Adipocyte (in vitro differentiated cells): Measurements from ENCODE around the gene TSPAN5.
A peak's percentile ranks its signal among the peaks of the same experiment; 100 is the strongest.

Source experiments
- DNase-seq: peaks from one replicate; pipeline ENCODE4 v3.0.0-alpha.2; 2015; ENCODE audit warnings: low read depth
- H3K27me3 ChIP-seq: replicated peaks from 2 replicates; pipeline ENCODE4 v1.7.0; 2013; ENCODE audit warnings: mild to moderate bottlenecking, low read length, moderate library complexity; ENCODE audit not compliant: control insufficient read depth, insufficient read depth
- H3K36me3 ChIP-seq: 2 replicates; pipeline ENCODE4 v1.7.0; 2013; ENCODE audit warnings: low read length, mild to moderate bottlenecking, moderate library complexity; ENCODE audit not compliant: control insufficient read depth, insufficient read depth, severe bottlenecking
- H3K4me1 ChIP-seq: 2 replicates; pipeline ENCODE4 v1.7.0; 2013; ENCODE audit warnings: mild to moderate bottlenecking, low read length, moderate library complexity; ENCODE audit not compliant: control insufficient read depth, insufficient read depth
- H3K4me3 ChIP-seq: 2 replicates; pipeline ENCODE4 v1.7.0; 2013; ENCODE audit warnings: mild to moderate bottlenecking, low read length, moderate library complexity
- H3K9ac ChIP-seq: 2 replicates; pipeline ENCODE4 v1.7.0; 2013; ENCODE audit warnings: mild to moderate bottlenecking, low read length, moderate library complexity
- H3K9me3 ChIP-seq: 2 replicates; pipeline ENCODE4 v1.7.0; 2013; ENCODE audit warnings: mild to moderate bottlenecking, low read length, moderate library complexity; ENCODE audit not compliant: control insufficient read depth

TSPAN5 gene

DNA sequence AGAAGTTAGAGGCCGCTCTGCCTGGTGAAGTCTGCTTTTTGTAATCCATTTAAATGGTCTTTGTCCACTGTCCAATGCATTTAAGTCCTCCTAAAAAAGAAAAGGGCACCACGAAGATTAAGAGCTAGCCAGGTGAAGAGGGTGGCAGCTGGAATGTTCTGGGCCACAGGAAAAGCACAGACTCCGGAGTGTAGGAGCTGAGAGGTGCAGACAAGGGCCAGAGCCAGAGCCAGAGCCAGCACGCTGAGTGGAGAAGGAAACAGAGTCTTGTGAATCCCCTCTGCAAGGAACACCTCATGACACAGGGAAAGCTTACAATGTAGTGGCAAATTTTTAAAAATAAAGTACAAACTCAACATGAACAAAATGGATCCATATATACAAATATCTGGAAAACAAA, 83.6 kb downstream of the TSPAN5 start:
- no peak for DNase-seq
- no peaks in the 10 kb centered on the region for H3K9me3 ChIP-seq
- H3K4me1 ChIP-seq: peaks cover 9% of the 10 kb centered on the region
- H3K9ac ChIP-seq: no peak overlapping the region
- no peak overlapping the region for H3K4me3 ChIP-seq
- H3K27me3 ChIP-seq: no peaks in the 10 kb centered on the region
- peaks cover 5% of the 10 kb centered on the region for H3K36me3 ChIP-seq

DNA sequence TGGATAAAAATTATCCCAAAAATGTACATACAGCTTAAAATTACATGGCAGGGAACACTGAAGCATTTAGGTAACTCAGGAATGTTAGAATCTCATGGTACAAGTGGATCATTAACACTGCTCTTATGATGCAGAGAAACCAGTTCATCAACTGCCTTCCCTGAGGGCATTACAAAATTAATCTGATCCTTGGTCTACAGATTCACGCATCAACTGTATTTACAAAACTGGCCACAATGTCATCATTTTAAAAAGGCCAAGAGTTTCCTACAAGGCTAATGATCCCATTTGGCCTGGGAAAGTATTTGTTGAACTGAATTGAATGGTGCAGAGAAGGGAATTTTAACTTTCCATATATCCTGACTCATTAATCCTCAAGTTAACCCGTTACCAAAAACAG, 84.6 kb downstream of the TSPAN5 start:
- Histone ChIP-seq H3K4me1 (peaks cover 15% of the 10 kb centered on the region), H3K9ac (no peak overlapping the region), H3K36me3 (peaks cover 5% of the 10 kb centered on the region), H3K27me3 (no peaks in the 10 kb centered on the region), H3K9me3 (no peaks in the 10 kb centered on the region), H3K4me3 (no peak overlapping the region)
- no peak for DNase-seq

DNA sequence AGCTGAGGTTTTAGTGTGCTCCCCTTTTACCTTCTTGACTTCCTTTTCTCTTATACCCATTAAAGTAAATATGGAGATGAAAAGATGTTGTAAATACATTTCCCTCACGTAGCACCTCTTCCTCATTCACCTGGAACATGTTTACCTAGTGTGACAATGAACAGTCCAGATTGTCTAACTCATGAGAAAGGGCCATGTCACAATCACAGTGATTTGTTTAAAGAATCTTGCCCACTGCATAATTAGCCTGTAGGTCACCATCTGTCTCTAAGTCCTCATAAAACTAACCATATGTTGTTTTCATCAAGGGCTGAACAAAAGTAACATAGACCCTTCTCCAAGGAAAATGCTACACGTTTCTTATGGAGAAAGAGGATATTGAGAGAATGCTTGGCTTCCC, 85.7 kb downstream of the TSPAN5 start:
- H3K4me3 ChIP-seq: no peak overlapping the region
- H3K4me1 ChIP-seq: peaks cover 15% of the 10 kb centered on the region
- DNase-seq: peak; percentile 52
- peaks cover 5% of the 10 kb centered on the region for H3K36me3 ChIP-seq
- H3K27me3 ChIP-seq: no peaks in the 10 kb centered on the region
- H3K9ac ChIP-seq: no peak overlapping the region
- no peaks in the 10 kb centered on the region for H3K9me3 ChIP-seq

DNA sequence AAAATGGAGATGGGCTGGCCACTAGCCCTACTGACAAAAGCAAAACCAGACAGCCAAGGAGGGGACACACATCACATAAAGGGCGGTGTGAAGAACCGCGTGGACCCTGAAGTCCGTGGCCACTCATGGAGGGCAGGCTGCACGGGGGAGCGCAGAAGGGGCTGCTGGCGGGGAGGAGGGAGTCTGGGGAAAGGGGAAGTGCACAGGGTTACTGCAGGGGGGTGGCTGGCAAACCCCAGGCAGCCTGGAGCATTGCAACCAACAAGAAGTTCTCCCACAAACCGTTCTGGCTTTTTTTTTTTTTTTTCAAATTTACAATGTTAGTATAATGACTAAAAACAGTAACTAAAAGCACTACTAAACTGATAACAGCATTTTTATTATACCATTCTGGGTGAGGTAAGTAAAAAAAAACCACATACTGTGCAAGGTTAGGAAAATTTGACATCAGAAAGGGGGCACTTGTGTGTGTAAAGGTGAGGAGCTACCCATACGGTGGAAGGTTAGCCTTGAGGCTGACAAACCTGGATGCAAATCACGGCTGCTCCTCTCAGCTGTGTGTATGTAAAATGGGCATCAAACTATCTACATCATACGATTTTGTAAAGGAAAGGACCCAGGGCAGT, 87.1 kb downstream of the TSPAN5 start:
- no peaks in the 10 kb centered on the region for H3K27me3 ChIP-seq
- H3K36me3 ChIP-seq: peaks cover 5% of the 10 kb centered on the region
- H3K4me1 ChIP-seq: peaks cover 14% of the 10 kb centered on the region
- H3K4me3 ChIP-seq: no peak overlapping the region
- no peaks in the 10 kb centered on the region for H3K9me3 ChIP-seq
- no peak for DNase-seq
- no peak overlapping the region for H3K9ac ChIP-seq

DNA sequence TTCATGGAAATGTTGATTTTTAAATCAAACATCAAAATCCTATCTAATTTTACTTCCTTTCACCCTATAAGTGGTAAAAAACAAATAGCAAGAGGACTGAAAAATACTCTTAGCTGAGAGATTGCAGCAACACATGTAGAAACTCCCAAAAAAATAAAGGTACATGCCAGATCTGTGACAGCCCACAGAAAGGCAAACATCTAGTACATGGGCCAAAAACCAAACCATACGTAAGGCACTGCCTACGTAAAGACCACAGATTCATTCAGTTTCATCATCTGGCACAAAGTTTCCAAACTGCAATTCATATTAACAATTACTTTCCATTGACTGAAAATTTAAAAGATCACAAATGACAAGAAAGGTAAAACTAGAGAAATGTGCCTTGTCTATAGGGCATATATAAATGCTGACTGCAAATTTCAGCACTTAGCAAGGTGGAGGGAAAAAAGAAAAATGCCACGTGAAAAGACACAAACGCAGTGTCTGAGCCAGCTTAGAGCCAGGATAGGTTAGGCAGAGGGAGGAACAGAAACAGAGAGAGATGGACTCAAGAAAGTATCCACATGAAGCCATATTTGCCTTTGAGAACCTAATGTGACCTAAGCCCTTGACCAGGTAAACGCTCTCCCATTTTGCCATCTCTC, 88.1 kb downstream of the TSPAN5 start:
- Histone ChIP-seq H3K4me3 (no peak overlapping the region), H3K4me1 (peaks cover 21% of the 10 kb centered on the region), H3K36me3 (peaks cover 5% of the 10 kb centered on the region), H3K9me3 (no peaks in the 10 kb centered on the region), H3K27me3 (no peaks in the 10 kb centered on the region), H3K9ac (no peak overlapping the region)
- DNase-seq: peak; percentile 45

DNA sequence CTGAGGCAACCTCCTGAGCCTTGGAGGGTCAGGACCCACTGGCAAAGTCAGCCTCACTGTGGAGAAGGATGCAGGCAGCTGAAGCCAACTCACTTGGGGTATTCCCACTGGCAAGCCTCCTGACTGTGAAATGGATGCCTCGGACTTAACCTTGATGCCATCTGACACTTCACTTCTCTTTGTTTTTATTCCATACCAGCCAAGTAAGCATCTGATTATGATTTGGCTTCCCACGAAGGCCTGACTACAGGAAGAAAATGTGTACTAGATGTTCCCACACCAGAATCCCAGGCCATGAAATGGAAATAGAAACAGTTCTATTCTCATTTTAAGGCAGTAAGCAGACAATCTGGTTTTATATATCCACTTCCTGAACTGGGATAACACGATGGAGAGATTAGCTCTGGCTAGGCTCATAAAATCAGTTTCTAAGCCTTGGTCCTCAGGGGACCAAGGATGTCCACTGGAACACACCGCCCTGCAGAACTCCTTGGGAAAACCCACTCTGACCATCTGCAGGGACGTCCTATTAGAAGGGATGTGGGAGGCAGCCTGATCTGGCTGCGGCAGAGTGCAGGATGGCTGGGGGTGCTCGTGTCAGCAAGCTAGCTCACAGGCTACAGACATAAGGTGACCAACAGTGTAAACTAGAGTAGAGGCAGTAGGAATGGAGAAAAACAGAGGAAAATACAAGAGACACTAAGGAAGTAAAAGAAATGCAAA, 89.3 kb downstream of the TSPAN5 start:
- Histone ChIP-seq H3K36me3 (no peaks in the 10 kb centered on the region), H3K27me3 (no peaks in the 10 kb centered on the region), H3K4me3 (no peak overlapping the region), H3K9me3 (no peaks in the 10 kb centered on the region), H3K9ac (no peak overlapping the region), H3K4me1 (peaks cover 21% of the 10 kb centered on the region)
- peak; percentile 77 for DNase-seq

DNA sequence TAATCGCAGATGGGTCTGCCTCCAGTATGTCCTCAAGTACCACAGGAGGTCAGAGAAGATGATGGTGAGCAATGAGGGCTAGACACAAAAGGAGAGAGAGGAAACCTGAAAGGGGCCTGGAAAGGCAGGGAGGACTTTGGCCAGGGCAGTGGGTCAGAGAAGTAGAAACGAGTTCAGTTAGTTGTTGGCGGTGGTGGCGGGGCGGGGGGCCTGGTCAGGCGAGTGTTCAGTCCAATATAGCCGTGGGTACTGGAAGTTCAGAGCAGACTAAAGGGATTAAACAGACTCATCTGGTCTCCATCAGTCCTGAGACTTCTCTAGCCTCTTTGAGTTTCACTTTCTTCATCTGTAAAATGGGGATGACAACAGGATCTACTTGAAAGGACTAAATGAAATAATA, 90.8 kb downstream of the TSPAN5 start:
- Histone ChIP-seq H3K4me1 (peaks cover 21% of the 10 kb centered on the region), H3K36me3 (no peaks in the 10 kb centered on the region), H3K9ac (no peak overlapping the region), H3K4me3 (no peak overlapping the region), H3K27me3 (no peaks in the 10 kb centered on the region), H3K9me3 (no peaks in the 10 kb centered on the region)
- no peak for DNase-seq

DNA sequence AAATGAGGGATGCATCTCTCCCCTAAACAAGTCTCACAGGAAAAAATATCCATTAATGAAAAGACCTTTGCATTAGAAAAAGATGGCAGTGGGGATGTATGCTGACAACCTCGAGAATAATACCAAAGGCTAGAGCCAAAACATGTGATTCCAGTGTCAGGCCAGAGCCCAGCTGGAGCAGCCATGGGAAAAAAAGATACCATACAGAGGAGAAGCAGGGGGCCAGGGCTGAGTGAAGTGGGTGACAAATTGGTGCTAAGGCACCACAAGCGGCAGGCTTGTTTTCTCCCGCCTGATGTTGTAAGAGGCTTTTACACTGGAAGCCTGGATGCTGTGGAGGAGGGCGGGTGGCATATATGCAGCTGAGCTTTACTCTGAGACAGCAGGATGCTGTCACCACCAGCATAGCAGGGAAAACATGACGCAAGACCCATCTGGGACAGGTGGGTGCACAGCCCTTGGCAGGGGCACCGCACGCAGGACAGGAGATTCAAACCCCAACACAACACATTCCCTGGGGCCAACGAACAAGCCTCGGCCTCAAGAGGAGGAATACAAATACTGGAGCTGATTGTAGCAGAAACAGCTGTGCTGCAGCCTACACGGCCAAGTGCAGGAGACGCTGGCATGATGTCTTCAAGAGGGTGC, 91.9 kb downstream of the TSPAN5 start:
- no peak for DNase-seq
- Histone ChIP-seq H3K9me3 (no peaks in the 10 kb centered on the region), H3K27me3 (no peaks in the 10 kb centered on the region), H3K36me3 (no peaks in the 10 kb centered on the region), H3K9ac (no peak overlapping the region), H3K4me1 (peaks cover 21% of the 10 kb centered on the region), H3K4me3 (no peak overlapping the region)

DNA sequence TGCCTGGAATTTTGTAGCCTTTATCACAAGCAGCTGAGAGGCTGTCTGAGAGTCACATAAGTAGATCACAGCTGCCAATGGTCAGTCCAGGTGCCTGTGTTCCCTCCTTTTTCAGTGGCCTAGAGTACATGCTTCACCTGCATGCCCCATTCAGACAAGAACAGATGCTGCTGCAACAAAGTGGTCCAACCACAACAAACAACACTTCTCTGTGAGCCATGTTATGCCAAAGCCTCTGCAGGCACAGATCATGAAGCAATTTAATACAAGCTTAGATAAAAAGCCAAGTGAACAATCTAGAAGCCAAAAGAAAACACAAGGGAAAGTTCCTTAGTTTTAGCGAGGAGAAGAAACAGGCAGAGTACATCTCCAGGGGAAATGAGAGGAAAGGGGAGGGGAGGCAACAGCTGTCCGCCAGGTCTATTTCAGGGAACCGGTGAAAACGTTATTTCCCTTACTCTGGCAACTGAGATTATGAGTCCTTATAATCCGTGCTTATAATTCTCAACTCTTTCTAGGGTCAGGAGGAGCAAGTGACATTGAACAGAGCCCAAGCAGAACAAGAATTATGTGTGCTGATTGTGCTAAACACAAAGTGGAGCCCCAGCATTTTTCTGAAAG, 92.6 kb downstream of the TSPAN5 start:
- no peaks in the 10 kb centered on the region for H3K36me3 ChIP-seq
- no peak overlapping the region for H3K9ac ChIP-seq
- no peak overlapping the region for H3K4me3 ChIP-seq
- no peaks in the 10 kb centered on the region for H3K9me3 ChIP-seq
- no peaks in the 10 kb centered on the region for H3K27me3 ChIP-seq
- no peak for DNase-seq
- H3K4me1 ChIP-seq: peaks cover 21% of the 10 kb centered on the region

DNA sequence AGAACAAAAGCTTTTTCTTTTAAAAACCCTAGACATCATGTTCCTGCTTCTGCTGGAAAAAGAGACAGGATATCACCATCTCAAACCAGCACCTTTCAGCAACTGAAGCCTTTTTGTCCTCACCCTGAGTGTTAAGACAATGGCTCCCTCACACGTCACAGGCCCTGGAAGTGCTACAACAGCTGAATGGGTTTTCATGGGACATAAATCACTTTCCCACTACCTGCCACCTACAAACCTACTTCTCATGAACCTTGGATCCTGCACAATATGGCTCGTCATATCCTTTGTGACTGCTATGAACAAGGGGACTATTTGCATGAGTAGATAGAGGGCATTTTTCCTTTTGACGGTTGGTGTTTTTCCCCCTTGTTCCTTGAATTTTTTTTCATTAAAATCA, 93.6 kb downstream of the TSPAN5 start:
- Histone ChIP-seq H3K9me3 (no peaks in the 10 kb centered on the region), H3K36me3 (no peaks in the 10 kb centered on the region), H3K4me3 (no peak overlapping the region), H3K9ac (no peak overlapping the region), H3K27me3 (no peaks in the 10 kb centered on the region), H3K4me1 (peaks cover 21% of the 10 kb centered on the region)
- no peak for DNase-seq

DNA sequence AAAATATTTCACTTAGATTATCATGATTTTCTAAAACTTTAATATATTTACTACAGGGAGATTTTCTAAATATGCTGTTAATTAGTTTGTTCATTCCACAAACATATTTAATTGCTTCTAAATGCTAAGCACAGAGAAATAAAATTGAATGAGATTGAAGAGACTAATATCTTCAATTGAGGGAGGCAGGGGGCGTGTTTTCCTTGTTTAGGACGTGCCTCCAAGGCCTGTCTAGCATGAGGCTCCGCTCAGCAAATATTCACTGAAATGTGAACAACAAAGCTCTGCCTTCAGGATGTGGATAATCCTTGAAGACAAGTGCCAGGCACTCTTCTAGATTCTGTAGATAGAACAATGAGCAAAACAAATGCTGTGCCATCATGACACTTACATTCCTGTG, 98.1 kb downstream of the TSPAN5 start:
- H3K27me3 ChIP-seq: no peaks in the 10 kb centered on the region
- peaks cover 21% of the 10 kb centered on the region for H3K4me1 ChIP-seq
- no peak overlapping the region for H3K9ac ChIP-seq
- H3K9me3 ChIP-seq: no peaks in the 10 kb centered on the region
- H3K36me3 ChIP-seq: no peaks in the 10 kb centered on the region
- DNase-seq: no peak
- H3K4me3 ChIP-seq: no peak overlapping the region
